NCI-H748 treated with DMSO at 0.1 percent for 48 hours (cell line): ENCODE results near the gene C1orf21.

Experiments
- DNase-seq: peaks from one replicate; lab custom pipeline; 2025; lab: John Stamatoyannopoulos, UW

C1orf21 gene

GRCh38 chr1:184656221-184656620 is 269.4 kb downstream of the C1orf21 start:
- no peak for DNase-seq

DNA sequence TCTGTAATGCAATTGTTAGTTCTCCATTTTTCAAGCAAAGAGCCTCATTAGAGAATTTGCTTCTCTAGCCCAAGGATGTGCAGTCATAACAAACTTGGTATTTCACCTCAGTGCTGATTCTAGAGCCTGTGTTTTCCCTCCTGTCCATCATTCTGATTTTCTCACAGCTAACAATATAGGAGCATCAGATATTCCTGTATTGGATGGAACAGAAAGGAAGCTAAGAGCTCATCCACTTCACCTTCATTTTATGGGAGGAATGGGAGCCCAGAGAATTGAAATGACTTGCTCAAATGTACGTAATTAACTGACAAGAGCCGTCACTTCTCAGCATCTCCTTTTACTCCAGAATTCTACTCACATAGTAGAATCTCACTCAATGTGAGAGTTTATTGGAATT is 271.2 kb downstream of the C1orf21 start:
- no peak for DNase-seq

GRCh38 chr1:184660462-184661191 is 273.8 kb downstream of the C1orf21 start:
- no peak for DNase-seq

GRCh38 chr1:184661801-184662200 is 275.0 kb downstream of the C1orf21 start:
- no peak for DNase-seq

- no peak for DNase-seq
These were observed 277.3 kb downstream of the C1orf21 start for GRCh38 chr1:184664042-184664660.

- no peak for DNase-seq
These were observed 277.8 kb downstream of the C1orf21 start for GRCh38 chr1:184664661-184665060.

- no peak for DNase-seq
These were observed 278.5 kb downstream of the C1orf21 start for GRCh38 chr1:184665360-184665759.

- no peak for DNase-seq
These were observed 282.6 kb downstream of the C1orf21 start for GRCh38 chr1:184669391-184669790.

DNA sequence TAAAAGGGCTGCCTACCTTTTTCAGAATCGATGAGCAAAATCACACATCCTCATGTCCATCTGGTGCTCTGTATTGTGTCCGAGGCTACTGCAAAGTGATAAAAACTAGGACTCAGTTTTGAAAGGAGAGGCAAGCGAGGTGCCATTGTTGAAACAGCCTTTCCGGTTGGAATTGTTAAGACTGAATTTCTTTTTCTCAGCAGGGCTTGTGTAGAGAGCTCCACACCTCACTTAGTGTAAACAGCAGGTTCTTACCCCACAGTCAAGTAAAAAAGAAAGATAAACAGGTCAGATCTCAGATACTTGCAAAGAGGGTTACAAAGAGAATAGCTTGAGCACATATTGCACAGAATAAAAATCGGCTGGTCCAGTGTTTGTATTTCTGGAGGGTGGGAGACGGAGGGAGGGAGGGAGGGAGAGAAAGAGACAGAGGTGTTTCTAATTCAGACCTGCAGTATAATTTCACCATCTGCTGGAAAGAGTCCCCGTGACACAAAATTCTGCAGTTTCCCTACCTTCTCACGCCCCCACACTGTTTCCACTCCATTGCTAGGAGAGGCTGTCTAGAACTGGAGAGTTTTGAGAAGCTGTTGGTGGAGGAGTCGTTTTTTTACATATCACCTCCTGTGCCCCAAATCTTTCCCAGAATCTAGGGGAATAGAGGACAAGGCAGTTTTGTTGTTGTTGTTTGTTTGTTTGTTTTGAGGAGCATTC is 285.3 kb downstream of the C1orf21 start:
- no peak for DNase-seq

DNA sequence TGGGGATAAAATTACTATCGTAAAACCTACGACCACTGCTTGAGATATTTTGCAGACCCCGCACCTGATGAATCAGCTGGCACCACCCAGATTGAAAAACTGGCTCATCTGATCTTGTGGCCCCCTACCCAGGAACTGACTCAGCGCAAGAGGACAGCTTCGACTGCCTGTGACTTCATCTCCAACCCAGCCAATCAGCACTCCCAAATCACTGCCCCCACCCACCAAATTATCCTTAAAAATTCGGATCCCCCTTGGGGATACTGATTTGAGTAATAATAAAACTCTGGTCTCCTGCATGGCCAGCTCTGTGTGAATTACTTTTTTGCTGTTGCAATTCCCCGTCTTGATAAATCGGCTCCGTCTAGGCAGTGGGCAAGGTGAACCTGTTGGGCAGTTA is 286.5 kb downstream of the C1orf21 start:
- no peak for DNase-seq

DNA sequence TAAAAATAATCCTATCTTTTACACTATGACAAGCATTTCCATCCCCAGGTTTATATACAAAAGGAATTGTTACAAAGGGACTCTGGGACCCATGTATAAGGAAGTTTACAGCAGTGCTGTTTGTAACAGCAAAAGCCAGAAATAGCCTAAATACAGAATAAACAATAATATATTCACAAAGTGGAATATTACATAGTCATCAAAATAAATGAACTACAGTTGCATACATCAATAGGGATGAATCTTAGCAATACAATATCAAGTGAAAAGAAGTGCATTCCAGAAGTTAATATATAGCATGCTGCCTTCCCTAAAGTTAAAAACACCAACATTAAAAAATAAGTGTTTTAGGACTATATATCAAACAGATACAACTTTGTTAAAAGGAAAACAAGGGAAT is 290.5 kb downstream of the C1orf21 start:
- no peak for DNase-seq
